ENCODE measurements around the gene EPN2.

EPN2 gene

DNA sequence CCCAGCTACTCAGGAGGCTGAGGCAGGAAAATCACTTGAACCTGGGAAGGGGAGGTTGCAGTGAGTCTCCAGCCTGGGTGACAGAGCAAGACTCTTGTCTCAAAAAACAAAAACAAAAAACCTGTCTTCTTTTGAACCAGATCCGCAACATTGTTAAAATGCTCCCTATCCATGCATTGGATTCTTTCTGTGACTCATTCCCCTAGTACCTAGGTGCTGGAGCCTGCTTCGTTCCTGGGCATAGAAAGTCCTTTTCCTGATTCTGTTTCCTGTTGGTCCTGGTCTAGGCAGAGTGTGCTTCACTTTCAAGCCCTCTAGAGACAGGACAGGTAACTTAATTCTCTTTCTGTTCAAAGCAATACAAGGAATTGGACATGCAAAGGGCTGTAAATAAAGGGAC is 5.2 kb downstream of the EPN2 start:
- no peak for DNase-seq

DNA sequence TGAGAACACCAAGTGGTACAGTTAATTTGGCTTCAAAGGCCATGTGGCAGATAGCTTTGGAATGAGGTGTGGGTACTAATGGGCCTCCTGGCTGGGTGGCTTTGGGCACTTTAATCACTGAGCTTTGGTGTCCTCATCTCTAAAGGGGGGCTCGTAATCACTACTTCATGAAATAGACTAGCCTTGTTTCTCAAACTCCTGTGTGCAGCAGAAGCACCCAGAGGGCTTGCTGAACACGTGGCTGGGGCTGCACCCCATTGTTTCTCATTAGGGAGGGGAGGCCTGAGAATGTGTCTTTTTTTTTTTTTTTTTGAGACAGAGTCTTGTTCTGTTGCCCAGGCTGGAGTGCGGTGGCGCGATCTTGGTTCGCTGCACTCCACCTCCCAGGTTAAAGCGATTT is 5.8 kb downstream of the EPN2 start:
- DNase-seq = no peak

GRCh38 chr17:19243838-19244237 is 6.7 kb downstream of the EPN2 start:
- no peak for DNase-seq

GRCh38 chr17:19244357-19244756 is 7.2 kb downstream of the EPN2 start:
- no peak for DNase-seq

DNA sequence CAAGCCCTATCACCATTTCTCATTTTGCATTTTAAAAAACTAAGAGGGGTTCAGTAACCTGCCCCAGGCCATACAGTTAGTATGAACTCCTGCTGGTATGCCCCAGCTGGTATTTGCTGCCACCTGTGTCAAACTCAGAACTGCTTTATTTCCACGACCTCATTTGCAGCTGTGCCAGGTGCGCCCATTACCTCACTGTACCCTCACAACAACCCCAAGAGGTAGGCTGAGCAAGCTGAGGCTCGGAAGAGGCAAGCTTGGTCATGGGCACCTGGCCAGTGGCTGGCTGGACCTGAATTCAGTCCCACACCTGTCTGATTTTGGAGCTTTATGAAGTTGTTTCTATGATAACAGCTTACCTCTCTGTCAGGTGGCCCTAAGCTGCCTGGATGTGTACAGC is 7.6 kb downstream of the EPN2 start:
- no peak for DNase-seq

DNA sequence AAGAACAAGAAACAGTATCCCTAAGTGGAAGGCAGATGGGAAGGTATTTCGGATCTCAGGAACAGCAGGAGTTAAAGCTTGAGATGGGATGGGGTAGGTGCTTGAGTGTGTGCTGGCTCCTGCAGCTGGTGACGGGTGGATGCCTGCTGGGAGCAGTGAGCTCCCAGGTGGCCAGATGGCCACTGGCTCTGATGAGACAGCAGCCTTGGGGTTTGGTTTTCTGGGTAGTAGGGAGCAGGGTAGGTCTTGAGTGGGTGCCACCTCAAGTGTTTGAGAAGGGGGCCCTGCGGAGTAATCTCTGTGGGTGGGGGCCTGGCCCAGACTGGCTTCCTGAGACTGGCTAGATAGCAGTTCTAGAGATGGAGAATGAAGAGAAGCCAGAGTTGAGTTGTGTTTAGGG is 10.3 kb downstream of the EPN2 start:
- DNase-seq = no peak

- DNase-seq = no peak
Measured at GRCh38 chr17:19248151-19248927, 11.2 kb downstream of the EPN2 start.

GRCh38 chr17:19248928-19249574 is 11.9 kb downstream of the EPN2 start:
- no peak for DNase-seq

DNA sequence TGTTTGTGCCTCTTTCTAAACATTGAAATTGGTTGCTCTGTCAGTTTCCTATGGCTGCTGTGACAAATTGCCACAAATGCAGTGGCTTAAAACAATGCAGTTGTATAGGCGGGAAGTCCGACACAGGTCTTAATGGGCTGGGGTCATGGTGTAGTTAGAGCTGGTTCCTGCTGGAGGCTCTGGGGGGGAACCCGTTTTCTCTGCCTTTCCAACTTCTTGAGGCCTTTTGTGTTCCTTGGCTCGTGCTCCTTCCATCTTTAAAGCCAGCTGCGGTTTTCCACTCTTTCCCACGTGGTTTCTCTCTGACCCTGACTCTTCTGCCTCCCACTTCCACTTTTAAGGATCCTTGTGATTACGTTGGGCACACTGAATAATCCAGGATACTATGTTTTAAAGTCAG is 12.5 kb downstream of the EPN2 start:
- DNase-seq = no peak

- no peak for DNase-seq
Measured at GRCh38 chr17:19250421-19251173, 13.4 kb downstream of the EPN2 start.

DNA sequence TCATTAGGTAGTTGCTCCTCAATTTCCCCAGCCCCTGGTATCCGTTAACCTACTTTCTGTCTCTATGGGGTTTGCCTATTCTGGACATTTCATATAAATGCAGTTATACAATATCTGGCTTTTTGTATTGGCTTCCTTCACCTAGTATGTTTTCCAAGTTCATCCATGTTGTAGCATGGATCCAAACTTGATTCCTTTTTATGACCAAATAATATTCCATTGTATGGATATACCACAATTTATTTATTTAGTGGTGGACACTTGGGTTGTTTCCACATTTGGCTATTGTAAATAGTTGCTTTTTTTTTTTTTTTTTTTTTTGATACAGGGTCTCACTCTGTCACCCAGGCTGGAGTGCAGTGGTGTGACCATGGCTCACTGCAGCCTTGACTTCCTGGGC is 15.9 kb downstream of the EPN2 start:
- DNase-seq = no peak

DNA sequence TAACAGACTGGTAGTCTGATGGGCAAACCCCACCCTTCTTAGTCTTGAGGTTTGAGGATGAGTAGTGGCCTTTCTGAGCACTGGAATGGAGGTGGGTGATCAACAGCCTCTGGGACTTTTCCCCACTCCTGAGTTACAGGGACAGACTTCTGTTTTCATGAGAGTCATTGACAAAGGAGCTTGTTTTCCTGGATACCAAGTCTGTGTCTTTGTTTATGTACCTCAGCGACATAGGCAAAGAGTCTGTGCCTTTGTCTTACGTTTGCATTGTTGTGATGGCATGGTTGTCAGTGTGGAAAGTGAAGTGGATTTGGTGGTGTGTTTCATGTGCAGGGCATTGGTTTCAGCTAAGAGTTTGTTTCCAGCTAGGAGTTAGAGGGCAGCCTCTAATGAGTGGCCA is 17.5 kb downstream of the EPN2 start:
- no peak for DNase-seq

GRCh38 chr17:19255279-19255678 is 18.1 kb downstream of the EPN2 start:
- DNase-seq = no peak

GRCh38 chr17:19258371-19258770 is 21.2 kb downstream of the EPN2 start:
- DNase-seq = no peak

DNA sequence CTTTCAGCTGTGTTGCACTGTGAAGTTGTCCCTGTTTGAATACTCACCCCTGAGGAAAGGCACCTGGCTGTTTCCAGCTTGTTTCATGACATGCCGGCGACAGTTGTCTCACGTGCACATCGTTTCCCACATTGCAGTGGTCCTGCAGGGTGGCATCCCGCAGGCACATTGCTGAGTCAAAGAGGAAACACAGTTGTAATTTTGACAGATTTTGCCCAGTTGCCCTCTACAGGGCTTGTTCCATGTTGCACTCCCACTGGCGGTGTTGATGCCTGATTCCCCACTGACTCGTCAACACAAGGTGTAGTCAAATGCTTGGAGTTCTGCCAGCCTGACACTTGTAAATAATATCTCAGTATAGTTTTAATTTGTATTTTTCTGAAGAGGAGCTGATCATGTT is 23.8 kb downstream of the EPN2 start:
- DNase-seq = no peak

GRCh38 chr17:19261426-19261825 is 24.3 kb downstream of the EPN2 start:
- no peak for DNase-seq

- no peak for DNase-seq
Measured at GRCh38 chr17:19262650-19263631, 25.8 kb downstream of the EPN2 start.

- no peak for DNase-seq
Measured at GRCh38 chr17:19263641-19264051, 26.5 kb downstream of the EPN2 start.

GRCh38 chr17:19264268-19264667 is 27.1 kb downstream of the EPN2 start:
- no peak for DNase-seq

- no peak for DNase-seq
Measured at GRCh38 chr17:19264681-19265080, 27.5 kb downstream of the EPN2 start.

DNA sequence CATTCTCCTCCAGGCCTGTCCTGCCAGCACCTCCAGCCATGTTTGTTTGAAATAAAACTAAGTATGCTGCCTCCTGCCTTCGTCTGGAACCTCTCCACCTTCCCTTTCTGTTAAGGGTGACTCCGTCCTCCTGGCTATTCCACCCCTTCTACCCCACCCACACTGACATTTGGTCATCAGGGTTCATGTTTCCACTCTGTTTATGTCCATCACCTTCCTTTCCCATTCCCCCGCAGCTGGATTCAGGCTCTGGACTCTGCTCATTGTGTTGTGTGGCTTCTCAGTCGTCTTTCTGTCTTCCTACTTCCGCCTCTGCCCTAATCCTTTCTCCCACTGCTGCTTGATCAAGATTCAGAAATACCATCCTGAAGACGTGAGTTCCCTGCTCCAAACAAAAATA is 28.6 kb downstream of the EPN2 start:
- no peak for DNase-seq

DNA sequence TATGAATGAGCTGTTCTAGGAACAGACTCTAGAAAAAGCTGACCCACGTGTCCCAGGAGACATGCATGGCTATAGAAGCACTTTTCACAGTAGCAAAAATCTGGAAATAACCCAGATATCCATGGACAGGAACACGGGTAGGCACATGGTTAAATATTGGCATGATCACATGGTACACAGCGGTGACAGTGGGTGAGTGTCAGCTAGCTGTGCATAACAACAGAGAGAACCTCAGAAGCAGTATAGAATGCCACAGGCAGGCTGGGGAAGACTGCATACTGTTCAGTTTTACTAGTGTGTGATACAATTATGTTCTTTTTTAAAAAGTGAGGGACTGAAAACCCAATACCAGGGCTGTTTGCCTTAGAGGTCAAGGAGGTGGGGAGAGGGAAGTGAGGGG is 31.4 kb downstream of the EPN2 start:
- no peak for DNase-seq

- DNase-seq = no peak
Measured at GRCh38 chr17:19269106-19269505, 31.9 kb downstream of the EPN2 start.

Measured in NCI-H1417 treated with DMSO at 0.1 percent for 48 hours (cell line).